GM12878 (cell line): Measurements from ENCODE around the gene SYNCRIP. TPM values are rescaled to one million over a fixed set of nuclear protein-coding genes. Genes with fewer than 3 reads are reported as not detected.

Source experiments
- GABPA ChIP-seq: IDR thresholded peaks from 2 replicates; pipeline ENCODE4 v1.6.1; 2014; ENCODE audit warnings: antibody characterized with exemption, low read depth, mild to moderate bottlenecking, inconsistent platforms
- NBN ChIP-seq: fragments of 450-650 bp; IDR thresholded peaks from 2 replicates; pipeline ENCODE4 v1.6.1; 2016
- NFYA ChIP-seq: IDR thresholded peaks from 2 replicates; pipeline ENCODE4 v1.6.1; 2011; ENCODE audit warnings: low read depth, mild to moderate bottlenecking, low read length, improper control_type of control experiment, borderline replicate concordance
- POLR2AphosphoS2 ChIP-seq: IDR thresholded peaks from 2 replicates; pipeline ENCODE4 v1.6.1; 2011; ENCODE audit warnings: low read depth, mild to moderate bottlenecking, low read length, improper control_type of control experiment, moderate library complexity
- RAD51 ChIP-seq: fragments of 450-650 bp; IDR thresholded peaks from 2 replicates; pipeline ENCODE4 v1.6.1; 2016; ENCODE audit warnings: moderate library complexity, mild to moderate bottlenecking, inconsistent platforms
- SP1 ChIP-seq: IDR thresholded peaks from one replicate; pipeline ENCODE4 v1.6.1; 2011; ENCODE audit warnings: low read depth, low read length
- SRF ChIP-seq, 2 experiments: IDR thresholded peaks; 2 replicates each; pipeline ENCODE4 v1.6.1; 2011; ENCODE audit warnings: low read depth in 2 of 2, low read length in 2 of 2, mild to moderate bottlenecking in 1 of 2, moderate library complexity in 1 of 2
- STAT1 ChIP-seq: fragments of 450-650 bp; conservative IDR thresholded peaks from 2 replicates; pipeline ENCODE4 v1.6.1; 2014; ENCODE audit warnings: antibody characterized with exemption, mild to moderate bottlenecking
- STAT3 ChIP-seq: IDR thresholded peaks from 2 replicates; pipeline ENCODE4 v1.6.1; 2011; ENCODE audit warnings: low read depth, low read length, improper control_type of control experiment
- WRNIP1 ChIP-seq: IDR thresholded peaks from 2 replicates; pipeline ENCODE4 v1.6.1; 2011; ENCODE audit warnings: low read depth, low read length, improper control_type of control experiment, borderline replicate concordance
- ZNF207 ChIP-seq: fragments of 450-650 bp; IDR thresholded peaks from 2 replicates; pipeline ENCODE4 v1.6.1; 2014; ENCODE audit warnings: antibody characterized with exemption, mild to moderate bottlenecking, borderline replicate concordance
- ZSCAN29 ChIP-seq: fragments of 450-650 bp; IDR thresholded peaks from 2 replicates; pipeline ENCODE4 v1.6.1; 2017; ENCODE audit warnings: mild to moderate bottlenecking, moderate library complexity
- polyA plus RNA-seq, 11 experiments: library from polyadenylated mRNA; depleted of rRNA in 4 of 11; unstranded in 6 of 11; stranded (reverse) in 5 of 11; fragments of >200 nt; fragmentation: Nextera tagmentation in 4 of 11; fragmentation: Illumina TruSeq in 1 of 11; extraction: Ambion mirVana in 4 of 11; extraction: Trizol in 1 of 11; gene quantifications; 1 replicate in 1 of 11; 2 replicates in 10 of 11; pipeline versions ENCODE4 v1.2.1 to v1.2.3, GENCODE V29; 2011 to 2016; ENCODE audit warnings: inconsistent platforms in 2 of 11, missing spikeins in 2 of 11, low read depth in 1 of 11
- total RNA-seq, 4 experiments: library from RNA; depleted of rRNA in 3 of 4; stranded (reverse); fragments of >200 nt in 3 of 4; fragmentation: Illumina TruSeq in 1 of 4; extraction: Trizol in 1 of 4; gene quantifications; 2 replicates each; pipeline versions ENCODE4 v1.2.1 to v1.2.3, GENCODE V29; 2013 to 2021
- TF ChIP-seq, protein P1 (sequence below): fragments of 150-350 bp; IDR thresholded peaks from 2 replicates; pipeline ENCODE4 v1.6.1; 2016; ENCODE audit warnings: low read depth, low read length
- TF ChIP-seq, protein P2 (sequence below): IDR thresholded peaks from 2 replicates; pipeline ENCODE4 v1.6.1; 2011; ENCODE audit warnings: borderline replicate concordance, low read depth, mild to moderate bottlenecking, moderate library complexity, low read length; ENCODE audit not compliant: insufficient read depth, poor library complexity, severe bottlenecking
- TF ChIP-seq, protein P3 (sequence below): IDR thresholded peaks from 2 replicates; pipeline ENCODE4 v1.6.1; 2012; ENCODE audit warnings: low read depth, low read length, improper control_type of control experiment
- TF ChIP-seq, protein P4 (sequence below): fragments of 450-650 bp; IDR thresholded peaks from 2 replicates; pipeline ENCODE4 v1.6.1; 2014; ENCODE audit warnings: mild to moderate bottlenecking
- TF ChIP-seq, protein P5 (sequence below): IDR thresholded peaks from 2 replicates; pipeline ENCODE4 v1.6.1; 2012; ENCODE audit warnings: improper control_type of control experiment, low read depth, low read length; ENCODE audit not compliant: insufficient replicate concordance

SYNCRIP gene
- total and polyA plus RNA-seq, 10 of the 15 experiments (the other 5 are each of a cell fraction or from before 2014, with no cell fraction given): 28.4 to 255 (median 131) TPM

DNA sequence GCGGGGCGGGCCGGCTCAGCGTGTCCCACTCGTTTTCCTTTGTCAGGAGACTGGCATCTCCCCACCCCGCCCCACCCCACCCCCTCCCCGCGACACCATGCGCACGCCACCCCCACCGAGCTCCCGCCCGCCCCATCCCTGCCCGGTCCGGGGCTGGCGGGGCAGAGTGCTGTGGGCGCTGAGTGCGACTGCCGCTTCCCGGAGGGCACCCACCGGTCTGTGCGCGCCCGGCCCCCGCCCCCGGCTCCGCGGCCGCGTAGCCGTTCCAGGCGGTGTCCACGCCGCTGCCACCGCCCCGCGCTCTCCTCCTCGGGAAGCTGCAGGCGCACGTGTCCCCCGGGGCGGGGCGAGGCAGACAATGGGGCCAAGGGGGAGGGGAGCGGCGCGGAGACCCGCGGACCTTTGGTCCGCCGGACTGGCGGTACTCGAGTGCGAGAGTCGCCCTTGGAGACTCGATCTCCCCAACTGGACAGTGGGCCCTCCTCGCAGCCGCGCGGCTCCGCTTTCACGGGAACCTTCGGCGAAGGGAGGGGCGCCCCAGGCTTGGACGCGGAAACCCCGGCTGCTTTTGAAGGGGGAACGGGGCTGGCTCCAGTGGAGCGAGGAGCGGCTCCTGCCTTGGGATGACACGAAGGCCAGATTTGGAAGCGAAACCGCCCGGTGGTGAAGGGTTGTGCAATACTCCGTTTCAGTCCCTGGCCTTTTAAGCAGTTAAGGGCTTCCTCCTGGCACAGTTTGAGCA, 1.0 kb upstream of the SYNCRIP start (continued):
- TF ChIP-seq, protein P1, sequence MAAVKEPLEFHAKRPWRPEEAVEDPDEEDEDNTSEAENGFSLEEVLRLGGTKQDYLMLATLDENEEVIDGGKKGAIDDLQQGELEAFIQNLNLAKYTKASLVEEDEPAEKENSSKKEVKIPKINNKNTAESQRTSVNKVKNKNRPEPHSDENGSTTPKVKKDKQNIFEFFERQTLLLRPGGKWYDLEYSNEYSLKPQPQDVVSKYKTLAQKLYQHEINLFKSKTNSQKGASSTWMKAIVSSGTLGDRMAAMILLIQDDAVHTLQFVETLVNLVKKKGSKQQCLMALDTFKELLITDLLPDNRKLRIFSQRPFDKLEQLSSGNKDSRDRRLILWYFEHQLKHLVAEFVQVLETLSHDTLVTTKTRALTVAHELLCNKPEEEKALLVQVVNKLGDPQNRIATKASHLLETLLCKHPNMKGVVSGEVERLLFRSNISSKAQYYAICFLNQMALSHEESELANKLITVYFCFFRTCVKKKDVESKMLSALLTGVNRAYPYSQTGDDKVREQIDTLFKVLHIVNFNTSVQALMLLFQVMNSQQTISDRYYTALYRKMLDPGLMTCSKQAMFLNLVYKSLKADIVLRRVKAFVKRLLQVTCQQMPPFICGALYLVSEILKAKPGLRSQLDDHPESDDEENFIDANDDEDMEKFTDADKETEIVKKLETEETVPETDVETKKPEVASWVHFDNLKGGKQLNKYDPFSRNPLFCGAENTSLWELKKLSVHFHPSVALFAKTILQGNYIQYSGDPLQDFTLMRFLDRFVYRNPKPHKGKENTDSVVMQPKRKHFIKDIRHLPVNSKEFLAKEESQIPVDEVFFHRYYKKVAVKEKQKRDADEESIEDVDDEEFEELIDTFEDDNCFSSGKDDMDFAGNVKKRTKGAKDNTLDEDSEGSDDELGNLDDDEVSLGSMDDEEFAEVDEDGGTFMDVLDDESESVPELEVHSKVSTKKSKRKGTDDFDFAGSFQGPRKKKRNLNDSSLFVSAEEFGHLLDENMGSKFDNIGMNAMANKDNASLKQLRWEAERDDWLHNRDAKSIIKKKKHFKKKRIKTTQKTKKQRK: no peak
- TF ChIP-seq, protein P2, sequence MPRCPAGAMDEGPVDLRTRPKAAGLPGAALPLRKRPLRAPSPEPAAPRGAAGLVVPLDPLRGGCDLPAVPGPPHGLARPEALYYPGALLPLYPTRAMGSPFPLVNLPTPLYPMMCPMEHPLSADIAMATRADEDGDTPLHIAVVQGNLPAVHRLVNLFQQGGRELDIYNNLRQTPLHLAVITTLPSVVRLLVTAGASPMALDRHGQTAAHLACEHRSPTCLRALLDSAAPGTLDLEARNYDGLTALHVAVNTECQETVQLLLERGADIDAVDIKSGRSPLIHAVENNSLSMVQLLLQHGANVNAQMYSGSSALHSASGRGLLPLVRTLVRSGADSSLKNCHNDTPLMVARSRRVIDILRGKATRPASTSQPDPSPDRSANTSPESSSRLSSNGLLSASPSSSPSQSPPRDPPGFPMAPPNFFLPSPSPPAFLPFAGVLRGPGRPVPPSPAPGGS: peak; percentile 65
- TF ChIP-seq ZSCAN29: peak; percentile 68; the same call in 1 of the 2 replicates
- no peak for TF ChIP-seq NFYA
- TF ChIP-seq, protein P3, sequence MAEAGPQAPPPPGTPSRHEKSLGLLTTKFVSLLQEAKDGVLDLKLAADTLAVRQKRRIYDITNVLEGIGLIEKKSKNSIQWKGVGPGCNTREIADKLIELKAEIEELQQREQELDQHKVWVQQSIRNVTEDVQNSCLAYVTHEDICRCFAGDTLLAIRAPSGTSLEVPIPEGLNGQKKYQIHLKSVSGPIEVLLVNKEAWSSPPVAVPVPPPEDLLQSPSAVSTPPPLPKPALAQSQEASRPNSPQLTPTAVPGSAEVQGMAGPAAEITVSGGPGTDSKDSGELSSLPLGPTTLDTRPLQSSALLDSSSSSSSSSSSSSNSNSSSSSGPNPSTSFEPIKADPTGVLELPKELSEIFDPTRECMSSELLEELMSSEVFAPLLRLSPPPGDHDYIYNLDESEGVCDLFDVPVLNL: no peak
- peak; percentile 54 to 84; a peak in 3 of 4 replicates for TF ChIP-seq SRF (IDR thresholded peaks at IDR 0.05; ENCODE audit: low read depth in 2 of 2, low read length in 2 of 2)
- no peak for TF ChIP-seq RAD51
- TF ChIP-seq NBN: peak; percentile 84
- no peak for TF ChIP-seq STAT3
- TF ChIP-seq WRNIP1: no peak
- TF ChIP-seq, protein P4, sequence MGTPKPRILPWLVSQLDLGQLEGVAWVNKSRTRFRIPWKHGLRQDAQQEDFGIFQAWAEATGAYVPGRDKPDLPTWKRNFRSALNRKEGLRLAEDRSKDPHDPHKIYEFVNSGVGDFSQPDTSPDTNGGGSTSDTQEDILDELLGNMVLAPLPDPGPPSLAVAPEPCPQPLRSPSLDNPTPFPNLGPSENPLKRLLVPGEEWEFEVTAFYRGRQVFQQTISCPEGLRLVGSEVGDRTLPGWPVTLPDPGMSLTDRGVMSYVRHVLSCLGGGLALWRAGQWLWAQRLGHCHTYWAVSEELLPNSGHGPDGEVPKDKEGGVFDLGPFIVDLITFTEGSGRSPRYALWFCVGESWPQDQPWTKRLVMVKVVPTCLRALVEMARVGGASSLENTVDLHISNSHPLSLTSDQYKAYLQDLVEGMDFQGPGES: no peak
- 0 out of 2 replicates have a peak, but pooled peaks have one; percentile 20 for TF ChIP-seq GABPA
- TF ChIP-seq, protein P5, sequence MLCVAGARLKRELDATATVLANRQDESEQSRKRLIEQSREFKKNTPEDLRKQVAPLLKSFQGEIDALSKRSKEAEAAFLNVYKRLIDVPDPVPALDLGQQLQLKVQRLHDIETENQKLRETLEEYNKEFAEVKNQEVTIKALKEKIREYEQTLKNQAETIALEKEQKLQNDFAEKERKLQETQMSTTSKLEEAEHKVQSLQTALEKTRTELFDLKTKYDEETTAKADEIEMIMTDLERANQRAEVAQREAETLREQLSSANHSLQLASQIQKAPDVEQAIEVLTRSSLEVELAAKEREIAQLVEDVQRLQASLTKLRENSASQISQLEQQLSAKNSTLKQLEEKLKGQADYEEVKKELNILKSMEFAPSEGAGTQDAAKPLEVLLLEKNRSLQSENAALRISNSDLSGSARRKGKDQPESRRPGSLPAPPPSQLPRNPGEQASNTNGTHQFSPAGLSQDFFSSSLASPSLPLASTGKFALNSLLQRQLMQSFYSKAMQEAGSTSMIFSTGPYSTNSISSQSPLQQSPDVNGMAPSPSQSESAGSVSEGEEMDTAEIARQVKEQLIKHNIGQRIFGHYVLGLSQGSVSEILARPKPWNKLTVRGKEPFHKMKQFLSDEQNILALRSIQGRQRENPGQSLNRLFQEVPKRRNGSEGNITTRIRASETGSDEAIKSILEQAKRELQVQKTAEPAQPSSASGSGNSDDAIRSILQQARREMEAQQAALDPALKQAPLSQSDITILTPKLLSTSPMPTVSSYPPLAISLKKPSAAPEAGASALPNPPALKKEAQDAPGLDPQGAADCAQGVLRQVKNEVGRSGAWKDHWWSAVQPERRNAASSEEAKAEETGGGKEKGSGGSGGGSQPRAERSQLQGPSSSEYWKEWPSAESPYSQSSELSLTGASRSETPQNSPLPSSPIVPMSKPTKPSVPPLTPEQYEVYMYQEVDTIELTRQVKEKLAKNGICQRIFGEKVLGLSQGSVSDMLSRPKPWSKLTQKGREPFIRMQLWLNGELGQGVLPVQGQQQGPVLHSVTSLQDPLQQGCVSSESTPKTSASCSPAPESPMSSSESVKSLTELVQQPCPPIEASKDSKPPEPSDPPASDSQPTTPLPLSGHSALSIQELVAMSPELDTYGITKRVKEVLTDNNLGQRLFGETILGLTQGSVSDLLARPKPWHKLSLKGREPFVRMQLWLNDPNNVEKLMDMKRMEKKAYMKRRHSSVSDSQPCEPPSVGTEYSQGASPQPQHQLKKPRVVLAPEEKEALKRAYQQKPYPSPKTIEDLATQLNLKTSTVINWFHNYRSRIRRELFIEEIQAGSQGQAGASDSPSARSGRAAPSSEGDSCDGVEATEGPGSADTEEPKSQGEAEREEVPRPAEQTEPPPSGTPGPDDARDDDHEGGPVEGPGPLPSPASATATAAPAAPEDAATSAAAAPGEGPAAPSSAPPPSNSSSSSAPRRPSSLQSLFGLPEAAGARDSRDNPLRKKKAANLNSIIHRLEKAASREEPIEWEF: no peak
- no peak for TF ChIP-seq STAT1
- TF ChIP-seq SP1: peak; percentile 62
- TF ChIP-seq ZNF207: peak; percentile 71; the same call in 1 of the 2 replicates
- TF ChIP-seq POLR2AphosphoS2: no peak
